H1 (cell line): ENCODE results near the gene ZBED5.

Source experiments
- EZH2 ChIP-seq: fragments of 200-600 bp; sonication (generic); IDR thresholded peaks from 2 replicates; pipeline ENCODE4 v1.7.1; 2012; ENCODE audit warnings: low read depth, mild to moderate bottlenecking, moderate library complexity, low read length, inconsistent platforms; ENCODE audit not compliant: severe bottlenecking
- JUN ChIP-seq: IDR thresholded peaks from 2 replicates; pipeline ENCODE4 v1.6.1; 2011; ENCODE audit warnings: low read depth, mild to moderate bottlenecking, improper control_type of control experiment, low read length
- POLR2A ChIP-seq, 2 experiments: IDR thresholded peaks; 1 replicate in 1 of 2; 2 replicates in 1 of 2; pipeline ENCODE4 v1.6.1; 2011; ENCODE audit warnings: low read depth in 2 of 2, low read length in 2 of 2, mild to moderate bottlenecking in 2 of 2; ENCODE audit errors: control extremely low read depth in 1 of 2
- TF ChIP-seq, protein P1 (sequence below), 3 experiments: IDR thresholded peaks; 1 replicate in 2 of 3; 2 replicates in 1 of 3; pipeline versions ENCODE4 v1.5.1 to v1.6.1; 2011; ENCODE audit warnings: low read length in 3 of 3, mild to moderate bottlenecking in 3 of 3, inconsistent platforms in 2 of 3, low read depth in 1 of 3, moderate library complexity in 1 of 3; ENCODE audit not compliant: insufficient read depth in 1 of 3; ENCODE audit errors: control extremely low read depth in 1 of 3

DNA sequence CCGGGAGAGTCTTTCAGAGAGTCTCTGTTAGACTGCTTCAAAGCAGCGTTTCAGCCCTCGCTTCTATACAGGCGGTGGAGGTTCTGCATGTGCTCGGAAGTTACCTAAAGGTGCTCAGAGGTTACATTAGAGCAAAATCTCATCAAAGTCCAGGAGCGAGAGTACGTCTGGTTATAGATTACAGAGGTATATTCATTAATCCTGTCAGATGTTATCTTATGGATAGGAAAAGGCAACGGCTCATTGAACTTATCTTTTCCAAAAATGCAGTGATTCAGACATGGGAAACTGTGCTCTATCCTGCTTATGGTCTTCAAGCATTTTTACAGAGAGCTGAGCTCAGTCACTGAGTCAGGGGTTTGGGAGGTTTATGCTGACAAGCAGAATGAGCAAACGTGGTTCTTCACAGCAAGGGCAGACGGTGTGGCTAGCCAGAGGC lies 9.1 kb upstream of the ZBED5 start:
- no peak for TF ChIP-seq JUN
- no peak for TF ChIP-seq POLR2A (IDR thresholded peaks at IDR 0.05; ENCODE audit: control extremely low read depth in 1 of 2, low read depth in 2 of 2, low read length in 2 of 2)
- TF ChIP-seq, protein P1, sequence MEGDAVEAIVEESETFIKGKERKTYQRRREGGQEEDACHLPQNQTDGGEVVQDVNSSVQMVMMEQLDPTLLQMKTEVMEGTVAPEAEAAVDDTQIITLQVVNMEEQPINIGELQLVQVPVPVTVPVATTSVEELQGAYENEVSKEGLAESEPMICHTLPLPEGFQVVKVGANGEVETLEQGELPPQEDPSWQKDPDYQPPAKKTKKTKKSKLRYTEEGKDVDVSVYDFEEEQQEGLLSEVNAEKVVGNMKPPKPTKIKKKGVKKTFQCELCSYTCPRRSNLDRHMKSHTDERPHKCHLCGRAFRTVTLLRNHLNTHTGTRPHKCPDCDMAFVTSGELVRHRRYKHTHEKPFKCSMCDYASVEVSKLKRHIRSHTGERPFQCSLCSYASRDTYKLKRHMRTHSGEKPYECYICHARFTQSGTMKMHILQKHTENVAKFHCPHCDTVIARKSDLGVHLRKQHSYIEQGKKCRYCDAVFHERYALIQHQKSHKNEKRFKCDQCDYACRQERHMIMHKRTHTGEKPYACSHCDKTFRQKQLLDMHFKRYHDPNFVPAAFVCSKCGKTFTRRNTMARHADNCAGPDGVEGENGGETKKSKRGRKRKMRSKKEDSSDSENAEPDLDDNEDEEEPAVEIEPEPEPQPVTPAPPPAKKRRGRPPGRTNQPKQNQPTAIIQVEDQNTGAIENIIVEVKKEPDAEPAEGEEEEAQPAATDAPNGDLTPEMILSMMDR (IDR thresholded peaks at IDR 0.05; ENCODE audit: control extremely low read depth in 1 of 3, insufficient read depth in 1 of 3, low read depth in 1 of 3, low read length in 3 of 3): no peak
- TF ChIP-seq EZH2: no peak
